IMR-90 (cell line): ENCODE measurements around the gene LRIG1. TPM values are rescaled to one million over a fixed set of nuclear protein-coding genes. Genes with fewer than 3 reads are reported as not detected.

Source experiments
- ATAC-seq: fragments of 200-7000 bp; cut with Tn5 transposase; 2 replicates; pipeline ENCODE4 v1.9.1; 2020; ENCODE audit warnings: low read depth, mild to moderate bottlenecking, moderate library complexity
- BruUV-seq: library from RNA; stranded (reverse); fragments of 400-500 nt; replicated peaks from 2 replicates; lab custom pipeline; 2021; lab: Mats Ljungman, UMichigan
- CTCF ChIA-PET: fragments of 300-600 bp; formaldehyde crosslinking; extraction: SDS; loops from one replicate; lab custom pipeline; 2021; ENCODE audit warnings: antibody characterized with exemption; lab: Yijun Ruan, JAX
- POLR2A ChIA-PET: fragments of 300-600 bp; sonication (Branson Sonifier 250); formaldehyde crosslinking; loops from one replicate; lab custom pipeline; 2022; ENCODE audit warnings: antibody characterized with exemption; ENCODE audit not compliant: unreplicated experiment; lab: Charles Lee
- DNase-seq: peaks from one replicate; pipeline ENCODE4 v3.0.0; 2013
- H2AFZ ChIP-seq: replicated peaks from 2 replicates; pipeline ENCODE3; 2013; ENCODE audit warnings: low read length, mild to moderate bottlenecking; ENCODE audit not compliant: poor library complexity
- H2AK5ac ChIP-seq: 2 replicates; pipeline ENCODE4 v1.6.1; 2013; ENCODE audit warnings: low read depth, low read length, inconsistent platforms
- H2AK9ac ChIP-seq: replicated peaks from 2 replicates; pipeline ENCODE3; 2013; ENCODE audit warnings: mild to moderate bottlenecking, low read depth, low read length, moderate library complexity; ENCODE audit not compliant: poor library complexity
- H2BK120ac ChIP-seq: 2 replicates; pipeline ENCODE4 v1.6.1; 2013; ENCODE audit warnings: low read depth, low read length, inconsistent platforms
- H2BK15ac ChIP-seq: 3 replicates; pipeline ENCODE4 v1.6.1; 2013; ENCODE audit warnings: low read depth, low read length, inconsistent platforms
- H2BK20ac ChIP-seq: 2 replicates; pipeline ENCODE4 v1.6.1; 2013; ENCODE audit warnings: low read depth, mild to moderate bottlenecking, inconsistent platforms, low read length, moderate library complexity
- H2BK5ac ChIP-seq: 2 replicates; pipeline ENCODE4 v1.6.1; 2013; ENCODE audit warnings: mild to moderate bottlenecking, low read depth, low read length, inconsistent platforms; ENCODE audit not compliant: poor library complexity, severe bottlenecking
- H3K14ac ChIP-seq: replicated peaks from 2 replicates; pipeline ENCODE4 v1.6.1; 2013; ENCODE audit warnings: low read depth, low read length, inconsistent platforms
- H3K18ac ChIP-seq: 2 replicates; pipeline ENCODE4 v1.6.1; 2013; ENCODE audit warnings: low read depth, low read length, control low read depth
- H3K23ac ChIP-seq: 2 replicates; pipeline ENCODE4 v1.6.1; 2013; ENCODE audit warnings: low read depth, low read length, inconsistent platforms
- H3K27ac ChIP-seq: 2 replicates; pipeline ENCODE4 v1.5.1; 2013; ENCODE audit warnings: mild to moderate bottlenecking, control low read depth, low read length; ENCODE audit not compliant: insufficient read depth
- H3K27me3 ChIP-seq: 2 replicates; pipeline ENCODE4 v1.6.1; 2013; ENCODE audit warnings: low read length; ENCODE audit not compliant: control insufficient read depth, insufficient read depth
- H3K36me3 ChIP-seq: 2 replicates; pipeline ENCODE4 v1.6.1; 2013; ENCODE audit warnings: low read length, mixed read lengths; ENCODE audit not compliant: control insufficient read depth, insufficient read depth
- H3K4ac ChIP-seq: 2 replicates; pipeline ENCODE4 v1.6.1; 2013; ENCODE audit warnings: low read depth, low read length, inconsistent platforms
- H3K4me1 ChIP-seq: 2 replicates; pipeline ENCODE4 v1.6.1; 2013; ENCODE audit warnings: low read length, mixed read lengths; ENCODE audit not compliant: control insufficient read depth, insufficient read depth
- H3K4me2 ChIP-seq: 2 replicates; pipeline ENCODE4 v1.6.1; 2013; ENCODE audit warnings: low read depth, mild to moderate bottlenecking, control low read depth, low read length, moderate library complexity
- H3K4me3 ChIP-seq: 2 replicates; pipeline ENCODE4 v1.5.1; 2013; ENCODE audit warnings: low read depth, mild to moderate bottlenecking, control low read depth, low read length, moderate library complexity; ENCODE audit not compliant: insufficient read depth
- H3K56ac ChIP-seq: 2 replicates; pipeline ENCODE4 v1.6.1; 2013; ENCODE audit warnings: low read length, inconsistent platforms; ENCODE audit not compliant: insufficient read depth; ENCODE audit errors: extremely low read depth
- H3K79me1 ChIP-seq, 2 experiments: 2 replicates each; pipeline ENCODE4 v1.6.1; 2013; ENCODE audit warnings: low read length in 2 of 2, inconsistent platforms in 1 of 2, low read depth in 1 of 2
- H3K9ac ChIP-seq: 2 replicates; pipeline ENCODE4 v1.6.1; 2013; ENCODE audit warnings: low read depth, low read length, control low read depth
- H3K9me1 ChIP-seq: 2 replicates; pipeline ENCODE4 v1.6.1; 2013; ENCODE audit warnings: low read length, inconsistent platforms; ENCODE audit not compliant: insufficient read depth
- H3K9me3 ChIP-seq: 2 replicates; pipeline ENCODE4 v1.6.1; 2013; ENCODE audit warnings: low read length; ENCODE audit not compliant: control insufficient read depth, insufficient read depth
- H4K20me1 ChIP-seq: 2 replicates; pipeline ENCODE4 v1.6.1; 2013; ENCODE audit warnings: low read length, inconsistent platforms; ENCODE audit not compliant: insufficient read depth
- H4K5ac ChIP-seq: 2 replicates; pipeline ENCODE4 v1.6.1; 2013; ENCODE audit warnings: mild to moderate bottlenecking, low read depth, low read length, control low read depth
- H4K8ac ChIP-seq, 2 experiments: 2 replicates each; pipeline ENCODE4 v1.6.1; 2013; ENCODE audit warnings: low read depth in 2 of 2, low read length in 2 of 2, control low read depth in 1 of 2, inconsistent platforms in 1 of 2
- H4K91ac ChIP-seq: 2 replicates; pipeline ENCODE4 v1.6.1; 2013; ENCODE audit warnings: low read depth, low read length, inconsistent platforms; ENCODE audit not compliant: insufficient read depth
- BHLHE40 ChIP-seq: fragments of 150-350 bp; IDR thresholded peaks from 2 replicates; pipeline ENCODE4 v1.6.1; 2016; ENCODE audit warnings: mild to moderate bottlenecking, low read depth, low read length
- MAZ ChIP-seq: IDR thresholded peaks from 2 replicates; pipeline ENCODE4 v1.6.1; 2012; ENCODE audit warnings: low read depth, mild to moderate bottlenecking, low read length, improper control_type of control experiment, moderate library complexity, borderline replicate concordance
- POLR2A ChIP-seq: IDR thresholded peaks from 2 replicates; pipeline ENCODE4 v1.6.1; 2012; ENCODE audit warnings: mild to moderate bottlenecking, low read depth, low read length
- RCOR1 ChIP-seq: IDR thresholded peaks from 2 replicates; pipeline ENCODE4 v1.6.1; 2012; ENCODE audit warnings: mild to moderate bottlenecking, low read length, improper control_type of control experiment; ENCODE audit not compliant: insufficient replicate concordance
- WGBS, 2 experiments: methylation state at CpG; one replicate each; pipeline versions ENCODE4 v1.1.5 to v1.1.7; 2013; ENCODE audit warnings: missing lambda C conversion rate in 2 of 2; ENCODE audit not compliant: insufficient read length in 1 of 2; ENCODE audit errors: extremely low coverage in 2 of 2; 5-methylcytosine and 5-hydroxymethylcytosine counted together
- dilution Hi-C: fragments of 300-500 bp; cut with HindIII; formaldehyde crosslinking; loops from one replicate; pipeline ENCODE4 v1.14.3; 2018; ENCODE audit warnings: low sequenced_read_pairs; ENCODE audit not compliant: unreplicated experiment
- in situ Hi-C: fragments of 300-500 bp; cut with MboI; formaldehyde crosslinking; loops from 3 replicates; pipeline ENCODE4 v1.14.3; 2019; ENCODE audit warnings: low sequenced_read_pairs, inconsistent platforms, mixed read lengths
- intact Hi-C: fragments of 100-400 bp; cut with micrococcal nuclease; formaldehyde crosslinking; loops from 2 replicates; pipeline ENCODE4 v1.10.0; 2022
- polyA plus RNA-seq, 3 experiments: library from polyadenylated mRNA; depleted of rRNA; stranded (reverse); fragments of >200 nt; gene quantifications; 2 replicates each; pipeline ENCODE4 v1.2.3, GENCODE V29; 2012; ENCODE audit warnings: low replicate concordance in 1 of 3
- total RNA-seq: library from RNA; depleted of rRNA; stranded (reverse); fragments of >200 nt; gene quantifications from 2 replicates; pipeline ENCODE4 v1.2.3, GENCODE V29; 2012

The LRIG1 gene
- total and polyA plus RNA-seq, 2 of the 4 experiments (the other 2 are of a cell fraction): 62.8 to 87.8 TPM

- TF ChIP-seq RCOR1 (no peak), MAZ (peak; percentile 58; the same call in 1 of the 2 replicates)
These were observed 87.6 kb downstream of the LRIG1 start (continued) for GRCh38 chr3:66413151-66413751.

GRCh38 chr3:66411961-66412887, 88.6 kb downstream of the LRIG1 start:
- H2BK5ac ChIP-seq: peak overlapping the region; percentile 98
- BruUV-seq: no TSS peak
- TF ChIP-seq POLR2A: peak; percentile 15; the same call in 1 of the 2 replicates
- TF ChIP-seq BHLHE40: no peak
- peak overlapping the region; percentile 94 for H4K91ac ChIP-seq
- H2AFZ ChIP-seq: no peak overlapping the region
- H2BK20ac ChIP-seq: peak overlapping the region; percentile 91
- peak overlapping the region; percentile 94 for H2BK120ac ChIP-seq
- peaks cover 21% of the 10 kb centered on the region for H3K4me1 ChIP-seq
- peak overlapping the region; percentile 22; the same call in 1 of the 2 replicates for H3K56ac ChIP-seq
- WGBS, 2 experiments: 75% methylated on average over 5 of the region's 24 CpGs; no CpG with 5 or more reads in 1 of the 2 experiments
- H2BK15ac ChIP-seq: peak overlapping the region; percentile 86; the same call in 2 of the 3 replicates
- peak overlapping the region; percentile 94 for H2AK9ac ChIP-seq
- peak overlapping the region; percentile 4; the same call in 1 of the 2 replicates for H3K9ac ChIP-seq
- in situ Hi-C loops: loop anchor here (10.0 kb wide), 1 partner anchor 183 kb away; no protein-coding TSS in a partner anchor
- H3K79me1 ChIP-seq: peaks cover 2 to 58% of the 10 kb centered on the region in 2 experiments; a peak in 3 of 4 replicates
- peak overlapping the region; percentile 82 to 92 for H4K8ac ChIP-seq
- H3K14ac ChIP-seq: peak overlapping the region; percentile 86
- H3K4me2 ChIP-seq: no peak overlapping the region
- H3K9me1 ChIP-seq: peaks cover 10% of the 10 kb centered on the region
- intact Hi-C loops: loop anchor here (2.0 to 10.0 kb wide), 2 partner anchors 61 to 183 kb away; no protein-coding TSS in a partner anchor
- POLR2A ChIA-PET: no interaction called here
- H3K27me3 ChIP-seq: no peaks in the 10 kb centered on the region
- no peak overlapping the region for H3K4me3 ChIP-seq
- H3K27ac ChIP-seq: peak overlapping the region; percentile 58; the same call in 1 of the 2 replicates
- peak overlapping the region; percentile 98 for H2AK5ac ChIP-seq
- dilution Hi-C loops: no loop called here
- H3K4ac ChIP-seq: peak overlapping the region; percentile 89
- ATAC-seq: no peak
- peak overlapping the region; percentile 35; the same call in 1 of the 2 replicates for H4K5ac ChIP-seq
- H3K18ac ChIP-seq: peak overlapping the region; percentile 38; the same call in 1 of the 2 replicates
- CTCF ChIA-PET: no interaction called here
- no peaks in the 10 kb centered on the region for H3K9me3 ChIP-seq
- H3K36me3 ChIP-seq: peaks cover 56% of the 10 kb centered on the region
- no peaks in the 10 kb centered on the region; the same call in 1 of the 2 replicates for H4K20me1 ChIP-seq
- DNase-seq: no peak
- H3K23ac ChIP-seq: peak overlapping the region; percentile 15; the same call in 1 of the 2 replicates
